ENCODE measurements around the gene ZNF74.
"Not testable (repeated sequence)": the region's sequence is repeated elsewhere in the genome, so short reads cannot be mapped to it uniquely, and the experiment has no call there.

The ZNF74 gene

DNA sequence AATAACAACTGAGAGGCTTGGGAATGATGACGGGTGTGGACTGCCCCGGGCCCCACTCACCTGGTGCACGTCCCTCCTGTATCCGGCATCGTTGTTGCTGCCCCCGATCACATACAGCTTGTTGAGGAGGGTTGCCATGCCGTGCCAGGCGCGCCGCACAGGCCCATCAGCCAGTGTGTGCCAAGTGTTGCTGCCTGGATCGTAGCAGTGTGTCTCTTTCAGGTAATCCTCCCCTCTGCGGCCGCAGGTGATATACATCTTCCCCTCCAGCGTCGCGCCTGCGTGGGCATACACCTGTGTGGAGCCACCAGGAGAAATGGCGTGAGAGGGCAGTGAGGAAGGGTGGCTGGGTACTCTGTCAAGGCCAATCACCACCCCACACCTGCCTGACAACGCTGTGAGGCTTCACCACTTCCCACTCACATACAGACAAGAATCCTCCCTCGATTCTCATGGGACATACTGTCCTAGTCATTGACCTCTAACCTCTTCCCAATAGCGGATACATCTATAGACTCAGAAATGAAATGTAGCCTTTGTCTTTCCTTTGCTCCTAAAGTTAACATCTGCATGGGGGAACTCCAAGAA lies 52.5 kb downstream of the ZNF74 start:
- no peak overlapping the region for H3K4me3 ChIP-seq (ENCODE audit: low read depth, low read length)
- TF ChIP-seq, protein P1, sequence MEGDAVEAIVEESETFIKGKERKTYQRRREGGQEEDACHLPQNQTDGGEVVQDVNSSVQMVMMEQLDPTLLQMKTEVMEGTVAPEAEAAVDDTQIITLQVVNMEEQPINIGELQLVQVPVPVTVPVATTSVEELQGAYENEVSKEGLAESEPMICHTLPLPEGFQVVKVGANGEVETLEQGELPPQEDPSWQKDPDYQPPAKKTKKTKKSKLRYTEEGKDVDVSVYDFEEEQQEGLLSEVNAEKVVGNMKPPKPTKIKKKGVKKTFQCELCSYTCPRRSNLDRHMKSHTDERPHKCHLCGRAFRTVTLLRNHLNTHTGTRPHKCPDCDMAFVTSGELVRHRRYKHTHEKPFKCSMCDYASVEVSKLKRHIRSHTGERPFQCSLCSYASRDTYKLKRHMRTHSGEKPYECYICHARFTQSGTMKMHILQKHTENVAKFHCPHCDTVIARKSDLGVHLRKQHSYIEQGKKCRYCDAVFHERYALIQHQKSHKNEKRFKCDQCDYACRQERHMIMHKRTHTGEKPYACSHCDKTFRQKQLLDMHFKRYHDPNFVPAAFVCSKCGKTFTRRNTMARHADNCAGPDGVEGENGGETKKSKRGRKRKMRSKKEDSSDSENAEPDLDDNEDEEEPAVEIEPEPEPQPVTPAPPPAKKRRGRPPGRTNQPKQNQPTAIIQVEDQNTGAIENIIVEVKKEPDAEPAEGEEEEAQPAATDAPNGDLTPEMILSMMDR (IDR thresholded peaks at IDR 0.05; ENCODE audit: low read depth, low read length), result no peak
- TF ChIP-seq MAX (IDR thresholded peaks at IDR 0.05; ENCODE audit: low read depth, low read length) (no peak), MYC (IDR thresholded peaks at IDR 0.05; ENCODE audit: low read depth, low read length) (no peak), POLR2A (IDR thresholded peaks at IDR 0.05; ENCODE audit: extremely low read depth, insufficient read length) (no peak)

DNA sequence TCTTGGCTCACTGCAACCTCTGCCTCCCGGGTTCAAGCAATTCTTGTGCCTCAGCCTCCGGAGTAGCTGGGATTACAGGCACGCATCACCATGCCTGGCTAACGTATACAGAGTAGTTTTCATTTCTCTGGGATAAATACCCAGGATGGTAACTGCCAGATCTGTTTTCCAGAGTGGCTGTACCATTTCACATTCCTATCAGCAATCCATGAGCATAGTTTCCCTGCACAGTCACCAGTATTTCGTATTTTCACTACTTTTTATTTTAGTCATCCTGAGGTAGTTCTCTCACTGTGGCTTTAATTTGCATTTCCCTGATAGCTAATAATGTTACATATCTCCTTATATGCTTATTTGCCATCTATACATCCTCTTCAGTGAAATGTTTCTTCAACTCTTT lies 54.7 kb downstream of the ZNF74 start:
- no peak overlapping the region for H3K4me3 ChIP-seq (ENCODE audit: low read depth, low read length)
- no peak for DNase-seq (ENCODE audit: low read depth)
- TF ChIP-seq, protein P1 (IDR thresholded peaks at IDR 0.05; ENCODE audit: low read depth, low read length), result no peak
- no peak for TF ChIP-seq MYC (IDR thresholded peaks at IDR 0.05; ENCODE audit: low read depth, low read length)
- TF ChIP-seq MAX (IDR thresholded peaks at IDR 0.05; ENCODE audit: low read depth, low read length), result no peak
- no peak for TF ChIP-seq POLR2A (IDR thresholded peaks at IDR 0.05; ENCODE audit: extremely low read depth, insufficient read length)

More for the DNA sequence above, 52.5 kb downstream of the ZNF74 start:
- no peak for DNase-seq (ENCODE audit: low read depth)

DNA sequence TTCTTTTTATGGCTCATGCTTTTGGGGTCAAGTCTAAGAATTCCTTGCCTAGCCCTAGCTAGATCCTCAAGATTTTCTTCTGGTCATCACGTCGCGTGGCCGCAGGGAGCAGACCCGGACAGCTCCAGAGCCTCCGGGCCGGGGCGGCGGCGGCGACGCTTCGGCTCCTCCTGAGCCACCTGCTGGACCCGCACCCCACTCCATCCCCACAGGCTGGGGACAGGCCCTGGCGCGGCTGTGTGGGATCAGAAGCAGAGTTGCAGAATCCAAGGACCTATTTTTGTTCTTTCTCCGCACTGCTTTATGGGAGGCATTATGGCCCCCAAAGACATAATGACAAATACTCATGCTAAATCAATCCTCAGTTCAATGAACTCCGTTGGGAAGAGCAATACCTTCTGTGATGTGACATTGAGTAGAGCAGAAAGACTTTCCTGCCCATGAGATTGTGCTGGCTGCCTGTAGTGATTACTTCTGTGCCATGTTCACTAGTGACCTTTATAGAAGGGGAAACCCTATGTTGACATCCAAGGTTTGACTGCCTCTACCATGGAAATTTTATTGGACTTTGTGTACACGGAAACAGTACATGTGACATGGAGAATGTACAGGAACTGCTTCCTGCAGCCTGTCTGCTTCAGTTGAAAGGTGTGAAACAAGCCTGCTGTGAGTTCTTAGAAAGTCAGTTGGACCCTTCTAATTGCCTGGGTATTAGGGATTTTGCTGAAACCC lies 56.0 kb downstream of the ZNF74 start:
- TF ChIP-seq, protein P1 (IDR thresholded peaks at IDR 0.05; ENCODE audit: low read depth, low read length), result no peak
- TF ChIP-seq MYC (IDR thresholded peaks at IDR 0.05; ENCODE audit: low read depth, low read length), result no peak
- no peak overlapping the region for H3K4me3 ChIP-seq (ENCODE audit: low read depth, low read length)
- DNase-seq (ENCODE audit: low read depth), result no peak

DNA sequence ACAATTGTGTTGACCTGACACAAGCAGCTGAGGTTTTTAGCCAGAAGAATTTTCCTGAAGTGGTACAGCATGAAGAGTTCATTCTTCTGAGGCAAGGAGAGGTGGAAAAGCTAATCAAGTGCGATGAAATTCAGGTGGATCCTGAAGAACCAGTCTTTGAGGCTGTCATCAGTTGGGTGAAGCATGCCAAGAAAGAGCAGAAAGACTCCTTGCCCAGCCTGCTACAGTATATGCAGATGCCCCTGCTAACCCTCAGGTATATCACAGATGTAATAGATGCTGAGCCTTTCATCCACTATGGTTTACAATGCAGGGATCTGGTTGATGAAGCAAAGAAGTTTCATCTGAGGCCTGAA lies 56.6 kb downstream of the ZNF74 start:
- no peak for TF ChIP-seq POLR2A (IDR thresholded peaks at IDR 0.05; ENCODE audit: extremely low read depth, insufficient read length)
- TF ChIP-seq, protein P1 (IDR thresholded peaks at IDR 0.05; ENCODE audit: low read depth, low read length), result no peak
- TF ChIP-seq MYC (IDR thresholded peaks at IDR 0.05; ENCODE audit: low read depth, low read length), result no peak
- no peak for TF ChIP-seq MAX (IDR thresholded peaks at IDR 0.05; ENCODE audit: low read depth, low read length)
- no peak overlapping the region for H3K4me3 ChIP-seq (ENCODE audit: low read depth, low read length)
- no peak for DNase-seq (ENCODE audit: low read depth)

DNA sequence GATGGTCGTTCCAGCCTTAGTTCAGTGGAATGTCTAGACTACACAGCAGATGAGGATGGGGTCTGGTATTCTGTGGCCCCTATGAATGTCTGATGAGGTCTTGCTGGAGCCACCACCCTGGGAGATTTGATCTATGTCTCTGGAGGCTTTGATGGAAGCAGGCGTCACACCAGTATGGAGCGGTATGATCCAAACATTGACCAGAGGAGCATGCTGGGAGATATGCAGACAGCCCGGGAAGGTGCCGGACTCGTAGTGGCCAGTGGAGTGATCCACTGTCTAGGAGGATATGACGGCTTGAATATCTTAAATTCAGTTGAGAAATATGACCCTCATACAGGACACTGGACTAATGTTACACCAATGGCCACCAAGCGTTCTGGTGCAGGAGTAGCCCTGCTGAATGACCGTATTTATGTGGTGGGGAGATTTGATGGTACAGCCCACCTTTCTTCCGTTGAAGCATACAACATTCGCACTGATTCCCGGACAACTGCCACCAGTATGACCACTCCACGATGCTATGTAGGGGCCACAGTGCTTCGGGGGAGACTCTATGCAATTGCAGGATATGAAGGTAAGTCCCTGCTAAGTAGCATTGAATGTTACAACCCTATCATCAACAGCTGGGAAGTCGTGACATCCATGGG lies 57.3 kb downstream of the ZNF74 start:
- DNase-seq (ENCODE audit: low read depth), result not testable (repeated sequence)

GRCh38 chr22:20451920-20452319 lies 58.0 kb downstream of the ZNF74 start:
- no peak overlapping the region for H3K4me3 ChIP-seq (ENCODE audit: low read depth, low read length)
- TF ChIP-seq MAX (IDR thresholded peaks at IDR 0.05; ENCODE audit: low read depth, low read length) (no peak), POLR2A (IDR thresholded peaks at IDR 0.05; ENCODE audit: extremely low read depth, insufficient read length) (no peak)
- no peak for DNase-seq (ENCODE audit: low read depth)

More for the DNA sequence above, 57.3 kb downstream of the ZNF74 start:
- not testable (repeated sequence) for H3K4me3 ChIP-seq (ENCODE audit: low read depth, low read length)
